ENCODE data around the gene CLTCL1. TPM values are rescaled to one million over a fixed set of nuclear protein-coding genes. Genes with fewer than 3 reads are reported as not detected.

The CLTCL1 gene
- total RNA-seq, 4 donors from 2014 or later = 5.7 to 11.7 (median 8.4) TPM

DNA sequence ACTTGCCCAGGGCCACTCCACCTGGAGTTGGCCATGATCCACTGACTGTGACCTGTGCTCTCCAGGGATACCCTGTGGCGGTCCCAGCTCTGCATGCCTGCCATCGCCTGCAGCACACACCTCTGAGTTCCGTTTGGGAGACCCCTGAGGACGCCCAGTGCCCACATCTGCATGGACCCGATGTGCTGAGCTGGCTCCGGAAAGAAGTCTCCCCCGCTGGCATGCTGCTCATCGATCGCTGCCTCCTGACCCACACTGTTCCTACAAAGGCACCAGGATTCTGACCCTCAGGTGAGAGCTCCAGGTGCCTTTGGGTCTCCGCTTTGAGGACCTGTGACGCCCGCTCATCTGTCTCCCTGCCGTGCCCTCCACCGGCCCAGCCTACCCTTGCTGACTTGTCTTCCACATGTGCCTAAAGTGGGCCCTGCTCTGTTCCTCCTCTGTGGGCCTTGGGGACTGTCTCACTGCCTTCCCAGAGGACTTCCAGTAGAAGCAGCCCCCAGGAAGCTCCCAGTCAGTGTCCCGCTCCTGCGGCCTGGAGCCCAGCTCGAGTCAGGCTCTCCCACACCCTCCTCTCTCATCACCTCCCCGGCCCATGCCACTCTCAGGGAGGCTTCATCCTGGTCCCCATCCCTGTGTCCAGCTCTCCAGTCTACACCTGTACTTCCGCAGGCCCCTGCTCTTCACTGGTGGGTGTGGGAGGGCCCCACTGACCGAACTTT is 107.1 kb downstream of the CLTCL1 start:
- H3K36me3 ChIP-seq = peaks cover 0 to 19% of the 10 kb centered on the region in 2 donors
- peaks cover 0 to 5% (median 0%) of the 10 kb centered on the region in 3 donors for H3K4me1 ChIP-seq
- no peak for ATAC-seq
- WGBS, 2 donors (ENCODE audit: low coverage in 1 of 2) = 80% methylated on average over 6 to 18 of the region's 20 CpGs
- TF ChIP-seq POLR2A (IDR thresholded peaks at IDR 0.05) (no peak), EP300 (IDR thresholded peaks at IDR 0.05) (no peak), POLR2AphosphoS5 (IDR thresholded peaks at IDR 0.05) (no peak)
- TF ChIP-seq, protein P1, sequence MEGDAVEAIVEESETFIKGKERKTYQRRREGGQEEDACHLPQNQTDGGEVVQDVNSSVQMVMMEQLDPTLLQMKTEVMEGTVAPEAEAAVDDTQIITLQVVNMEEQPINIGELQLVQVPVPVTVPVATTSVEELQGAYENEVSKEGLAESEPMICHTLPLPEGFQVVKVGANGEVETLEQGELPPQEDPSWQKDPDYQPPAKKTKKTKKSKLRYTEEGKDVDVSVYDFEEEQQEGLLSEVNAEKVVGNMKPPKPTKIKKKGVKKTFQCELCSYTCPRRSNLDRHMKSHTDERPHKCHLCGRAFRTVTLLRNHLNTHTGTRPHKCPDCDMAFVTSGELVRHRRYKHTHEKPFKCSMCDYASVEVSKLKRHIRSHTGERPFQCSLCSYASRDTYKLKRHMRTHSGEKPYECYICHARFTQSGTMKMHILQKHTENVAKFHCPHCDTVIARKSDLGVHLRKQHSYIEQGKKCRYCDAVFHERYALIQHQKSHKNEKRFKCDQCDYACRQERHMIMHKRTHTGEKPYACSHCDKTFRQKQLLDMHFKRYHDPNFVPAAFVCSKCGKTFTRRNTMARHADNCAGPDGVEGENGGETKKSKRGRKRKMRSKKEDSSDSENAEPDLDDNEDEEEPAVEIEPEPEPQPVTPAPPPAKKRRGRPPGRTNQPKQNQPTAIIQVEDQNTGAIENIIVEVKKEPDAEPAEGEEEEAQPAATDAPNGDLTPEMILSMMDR (IDR thresholded peaks at IDR 0.05) = no peak
- H3K27me3 ChIP-seq = no peaks in the 10 kb centered on the region
- no peak overlapping the region for H3K27ac ChIP-seq
- no peak overlapping the region for H3K4me3 ChIP-seq
- H3K9me3 ChIP-seq = no peaks in the 10 kb centered on the region

DNA sequence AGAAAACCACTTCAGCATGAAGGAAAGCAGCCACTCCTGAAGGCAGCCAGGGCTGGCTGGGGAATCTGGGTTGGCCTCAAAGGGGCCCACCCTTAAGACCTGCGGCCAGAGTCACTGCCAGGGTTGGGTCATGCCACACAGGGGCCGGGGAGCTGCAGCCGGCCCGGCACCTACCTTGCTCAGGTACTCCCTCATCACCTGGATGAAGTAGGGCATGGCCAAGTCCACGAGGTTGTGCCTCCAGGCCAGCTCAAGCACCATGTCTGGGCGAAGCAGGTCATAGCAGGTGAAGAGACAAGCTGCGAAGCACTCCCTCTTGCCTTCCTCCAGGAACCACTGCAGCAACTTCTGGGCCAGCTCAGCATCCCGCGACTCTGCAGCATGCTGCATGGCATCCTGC is 108.3 kb downstream of the CLTCL1 start:
- Histone ChIP-seq H3K36me3 (peaks cover 0 to 14% of the 10 kb centered on the region in 2 donors), H3K27me3 (no peaks in the 10 kb centered on the region), H3K4me1 (peaks cover 0 to 12% (median 0%) of the 10 kb centered on the region in 3 donors), H3K9me3 (no peaks in the 10 kb centered on the region), H3K27ac (no peak overlapping the region), H3K4me3 (no peak overlapping the region)
- TF ChIP-seq POLR2A (IDR thresholded peaks at IDR 0.05) = no peak
- TF ChIP-seq, protein P1 (IDR thresholded peaks at IDR 0.05) = no peak
- TF ChIP-seq POLR2AphosphoS5 (IDR thresholded peaks at IDR 0.05) = no peak
- TF ChIP-seq EP300 (IDR thresholded peaks at IDR 0.05) = no peak
- ATAC-seq = no peak
- no CpG with 5 or more reads among the region's 9 CpGs for WGBS, 2 donors (ENCODE audit: low coverage in 1 of 2)

DNA sequence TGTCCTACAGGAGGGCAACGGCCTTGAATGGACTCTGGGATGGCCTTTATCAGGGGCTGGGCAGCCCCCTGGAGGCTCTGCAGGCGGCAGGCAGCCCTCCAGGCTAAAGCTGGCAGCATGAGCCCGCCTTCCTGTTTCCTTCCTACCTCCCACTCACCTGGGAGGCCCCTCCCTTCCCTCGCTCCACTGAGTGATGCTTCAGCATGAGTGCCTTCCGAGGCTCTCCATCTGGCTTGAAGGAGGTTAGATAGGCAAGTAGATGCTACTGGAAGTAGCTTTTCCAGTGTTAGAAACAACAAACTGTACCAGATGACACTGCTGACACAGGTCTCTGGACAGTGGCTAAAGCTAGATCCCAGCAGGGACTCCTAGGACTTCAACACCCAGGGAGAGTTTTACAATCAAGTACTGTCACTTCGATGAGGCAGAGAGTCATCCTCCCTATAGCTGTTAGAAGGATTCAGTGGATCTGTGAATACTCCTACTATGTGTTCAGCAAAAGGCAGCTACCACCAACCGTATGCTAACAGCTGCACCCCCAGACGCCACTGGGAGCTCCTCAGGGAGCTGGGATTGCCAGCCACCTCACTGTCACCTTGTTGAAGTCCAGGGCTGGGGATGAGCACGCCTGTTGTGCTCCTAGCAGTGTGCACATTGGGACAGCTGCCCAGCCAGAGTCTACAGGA is 108.9 kb downstream of the CLTCL1 start:
- H3K27ac ChIP-seq = no peak overlapping the region
- H3K4me1 ChIP-seq = peaks cover 0 to 18% (median 2%) of the 10 kb centered on the region in 3 donors
- TF ChIP-seq, protein P1 (IDR thresholded peaks at IDR 0.05) = no peak
- TF ChIP-seq POLR2AphosphoS5 (IDR thresholded peaks at IDR 0.05) (no peak), POLR2A (IDR thresholded peaks at IDR 0.05) (no peak), EP300 (IDR thresholded peaks at IDR 0.05) (no peak)
- WGBS, 2 donors (ENCODE audit: low coverage in 1 of 2) = 56 to 58% methylated on average over 4 to 5 of the region's 9 CpGs
- no peak for ATAC-seq
- H3K27me3 ChIP-seq = no peaks in the 10 kb centered on the region
- no peak overlapping the region for H3K4me3 ChIP-seq
- peaks cover 0 to 8% of the 10 kb centered on the region in 2 donors for H3K36me3 ChIP-seq
- no peaks in the 10 kb centered on the region for H3K9me3 ChIP-seq

DNA sequence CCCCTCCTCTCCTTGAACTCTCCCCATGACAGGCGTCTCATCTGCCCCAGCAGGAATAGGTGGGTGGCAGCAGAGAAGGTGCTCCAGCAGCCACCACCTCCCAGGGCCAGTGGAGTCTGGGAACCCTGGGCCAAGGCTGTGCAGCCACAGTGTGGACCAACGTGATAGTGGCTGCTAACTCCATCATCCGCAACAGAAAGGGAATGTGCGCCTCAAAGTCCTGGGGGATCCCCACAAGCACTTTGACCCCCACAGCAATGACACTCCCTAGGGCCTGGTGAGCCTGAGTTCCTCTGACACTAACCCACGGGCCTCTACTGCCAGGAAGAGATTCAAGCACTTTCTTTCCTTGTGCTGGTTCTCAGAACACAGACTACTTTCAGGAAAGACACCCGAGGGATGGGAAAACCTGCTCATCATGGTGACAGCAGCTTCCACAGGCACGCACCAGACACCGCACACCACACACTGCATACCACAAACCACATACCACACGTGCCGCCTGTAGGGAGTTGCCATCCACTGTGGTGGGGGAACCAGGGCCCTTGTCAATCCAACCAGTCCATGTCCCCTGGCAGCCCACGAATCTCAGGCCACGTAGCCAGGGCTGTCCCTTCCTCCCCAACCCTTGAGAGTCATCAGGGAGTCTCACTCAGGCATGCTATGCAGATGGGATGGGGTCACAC is 109.6 kb downstream of the CLTCL1 start:
- no CpG with 5 or more reads among the region's 12 CpGs for WGBS, 2 donors (ENCODE audit: low coverage in 1 of 2)

More for the DNA sequence above, 109.6 kb downstream of the CLTCL1 start:
- Histone ChIP-seq H3K9me3 (no peaks in the 10 kb centered on the region), H3K36me3 (peaks cover 0 to 2% of the 10 kb centered on the region in 2 donors), H3K27me3 (no peaks in the 10 kb centered on the region), H3K27ac (no peak overlapping the region), H3K4me3 (no peak overlapping the region), H3K4me1 (peaks cover 0 to 24% (median 9%) of the 10 kb centered on the region in 3 donors)
- ATAC-seq = no peak
- TF ChIP-seq POLR2AphosphoS5 (IDR thresholded peaks at IDR 0.05) = no peak
- TF ChIP-seq POLR2A (IDR thresholded peaks at IDR 0.05) = no peak
- TF ChIP-seq EP300 (IDR thresholded peaks at IDR 0.05) = no peak
- TF ChIP-seq, protein P1 (IDR thresholded peaks at IDR 0.05) = no peak
